Liver (tissue), 3 donors: ENCODE measurements around the gene UQCR10.

Experiments
- TF ChIP-seq, protein P1 (sequence below): fragments of 150-350 bp; IDR thresholded peaks from 2 replicates; pipeline ENCODE4 v1.5.1; 2017; ENCODE audit warnings: improper control_type of control experiment, low read depth, low read length; ENCODE audit not compliant: missing input control
- TF ChIP-seq, protein P2 (sequence below): IDR thresholded peaks from 2 replicates; pipeline ENCODE4 v1.6.1; 2016; ENCODE audit warnings: antibody characterized with exemption
- TF ChIP-seq, protein P3 (sequence below): IDR thresholded peaks from 2 replicates; pipeline ENCODE4 v1.6.1; 2016; ENCODE audit warnings: antibody characterized with exemption
- donor health status: healthy.
- donor health status: healthy.

DNA sequence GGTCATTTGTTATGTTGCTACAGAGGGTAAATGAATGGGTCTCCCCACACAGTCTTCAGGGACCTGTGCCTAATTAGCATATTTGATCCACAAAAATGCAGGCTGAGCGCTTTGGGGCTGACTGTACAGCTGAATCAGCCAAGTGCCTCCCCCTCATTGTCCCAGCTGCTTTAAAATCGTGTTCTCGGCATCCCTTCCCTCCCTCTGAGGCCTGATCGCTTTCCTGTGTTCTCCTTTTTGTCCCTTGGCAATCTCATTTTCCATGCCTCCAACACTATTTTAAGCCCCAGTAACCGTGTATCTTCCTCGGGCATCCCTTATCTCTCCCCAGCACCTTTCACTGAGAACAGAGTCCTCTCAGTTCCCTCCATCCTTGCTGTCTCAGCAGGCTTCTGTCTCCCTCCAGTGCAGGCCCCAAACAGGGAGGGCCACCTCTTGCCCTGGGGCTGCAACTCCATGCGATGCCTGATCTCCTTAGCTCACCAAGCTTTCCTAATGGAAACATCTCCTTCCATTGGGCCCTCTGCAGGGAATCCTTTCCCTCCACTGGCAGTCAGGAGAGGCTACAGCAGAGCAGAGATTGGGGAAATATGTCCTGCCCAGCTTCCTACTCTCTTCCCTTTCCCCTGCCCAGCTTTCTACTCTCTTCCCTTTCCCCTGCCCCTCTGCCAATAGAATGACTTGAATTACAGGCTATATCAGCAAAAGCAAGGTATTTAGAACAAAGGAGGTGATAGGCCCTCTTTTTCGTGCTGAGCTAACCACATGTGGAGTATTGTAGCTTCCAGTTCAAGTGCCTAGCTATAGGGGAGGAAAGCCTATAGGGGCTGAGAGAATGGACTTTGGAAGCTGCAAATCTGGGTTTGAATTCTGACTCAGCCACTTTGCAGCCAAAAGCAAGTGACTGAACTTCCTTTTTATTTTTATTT, 13.8 kb downstream of the UQCR10 start:
- TF ChIP-seq, protein P1, sequence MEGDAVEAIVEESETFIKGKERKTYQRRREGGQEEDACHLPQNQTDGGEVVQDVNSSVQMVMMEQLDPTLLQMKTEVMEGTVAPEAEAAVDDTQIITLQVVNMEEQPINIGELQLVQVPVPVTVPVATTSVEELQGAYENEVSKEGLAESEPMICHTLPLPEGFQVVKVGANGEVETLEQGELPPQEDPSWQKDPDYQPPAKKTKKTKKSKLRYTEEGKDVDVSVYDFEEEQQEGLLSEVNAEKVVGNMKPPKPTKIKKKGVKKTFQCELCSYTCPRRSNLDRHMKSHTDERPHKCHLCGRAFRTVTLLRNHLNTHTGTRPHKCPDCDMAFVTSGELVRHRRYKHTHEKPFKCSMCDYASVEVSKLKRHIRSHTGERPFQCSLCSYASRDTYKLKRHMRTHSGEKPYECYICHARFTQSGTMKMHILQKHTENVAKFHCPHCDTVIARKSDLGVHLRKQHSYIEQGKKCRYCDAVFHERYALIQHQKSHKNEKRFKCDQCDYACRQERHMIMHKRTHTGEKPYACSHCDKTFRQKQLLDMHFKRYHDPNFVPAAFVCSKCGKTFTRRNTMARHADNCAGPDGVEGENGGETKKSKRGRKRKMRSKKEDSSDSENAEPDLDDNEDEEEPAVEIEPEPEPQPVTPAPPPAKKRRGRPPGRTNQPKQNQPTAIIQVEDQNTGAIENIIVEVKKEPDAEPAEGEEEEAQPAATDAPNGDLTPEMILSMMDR = no peak
- TF ChIP-seq, protein P2, sequence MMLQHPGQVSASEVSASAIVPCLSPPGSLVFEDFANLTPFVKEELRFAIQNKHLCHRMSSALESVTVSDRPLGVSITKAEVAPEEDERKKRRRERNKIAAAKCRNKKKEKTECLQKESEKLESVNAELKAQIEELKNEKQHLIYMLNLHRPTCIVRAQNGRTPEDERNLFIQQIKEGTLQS = no peak
- TF ChIP-seq, protein P3, sequence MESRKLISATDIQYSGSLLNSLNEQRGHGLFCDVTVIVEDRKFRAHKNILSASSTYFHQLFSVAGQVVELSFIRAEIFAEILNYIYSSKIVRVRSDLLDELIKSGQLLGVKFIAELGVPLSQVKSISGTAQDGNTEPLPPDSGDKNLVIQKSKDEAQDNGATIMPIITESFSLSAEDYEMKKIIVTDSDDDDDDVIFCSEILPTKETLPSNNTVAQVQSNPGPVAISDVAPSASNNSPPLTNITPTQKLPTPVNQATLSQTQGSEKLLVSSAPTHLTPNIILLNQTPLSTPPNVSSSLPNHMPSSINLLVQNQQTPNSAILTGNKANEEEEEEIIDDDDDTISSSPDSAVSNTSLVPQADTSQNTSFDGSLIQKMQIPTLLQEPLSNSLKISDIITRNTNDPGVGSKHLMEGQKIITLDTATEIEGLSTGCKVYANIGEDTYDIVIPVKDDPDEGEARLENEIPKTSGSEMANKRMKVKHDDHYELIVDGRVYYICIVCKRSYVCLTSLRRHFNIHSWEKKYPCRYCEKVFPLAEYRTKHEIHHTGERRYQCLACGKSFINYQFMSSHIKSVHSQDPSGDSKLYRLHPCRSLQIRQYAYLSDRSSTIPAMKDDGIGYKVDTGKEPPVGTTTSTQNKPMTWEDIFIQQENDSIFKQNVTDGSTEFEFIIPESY = no peak
